ENCODE data around the gene RFESD.

RFESD gene

DNA sequence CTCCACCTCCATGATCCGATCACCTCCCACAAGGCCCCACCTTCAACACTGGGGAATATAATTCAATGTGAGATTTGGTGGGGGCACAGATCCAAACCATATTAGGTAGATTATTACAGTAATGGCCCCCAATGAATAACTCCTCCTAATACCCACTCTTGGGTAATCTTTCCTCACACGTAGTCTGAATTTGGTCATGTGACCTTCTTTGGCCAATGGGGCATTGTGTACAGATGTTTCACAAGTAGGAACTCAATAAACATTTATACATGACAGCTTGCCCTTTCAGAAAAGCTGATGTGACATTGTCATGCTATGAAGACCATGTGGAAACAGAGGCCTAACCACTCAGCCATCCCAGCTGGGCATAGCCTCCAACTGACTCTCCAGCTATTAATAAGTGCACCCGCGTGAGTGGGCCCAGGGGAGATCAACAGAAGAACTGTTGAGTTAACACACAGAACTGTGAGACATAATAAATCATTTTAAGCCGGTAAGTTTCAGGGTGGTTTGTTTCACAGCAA, 16.1 kb upstream of the RFESD start:
- TF ChIP-seq, protein P1, sequence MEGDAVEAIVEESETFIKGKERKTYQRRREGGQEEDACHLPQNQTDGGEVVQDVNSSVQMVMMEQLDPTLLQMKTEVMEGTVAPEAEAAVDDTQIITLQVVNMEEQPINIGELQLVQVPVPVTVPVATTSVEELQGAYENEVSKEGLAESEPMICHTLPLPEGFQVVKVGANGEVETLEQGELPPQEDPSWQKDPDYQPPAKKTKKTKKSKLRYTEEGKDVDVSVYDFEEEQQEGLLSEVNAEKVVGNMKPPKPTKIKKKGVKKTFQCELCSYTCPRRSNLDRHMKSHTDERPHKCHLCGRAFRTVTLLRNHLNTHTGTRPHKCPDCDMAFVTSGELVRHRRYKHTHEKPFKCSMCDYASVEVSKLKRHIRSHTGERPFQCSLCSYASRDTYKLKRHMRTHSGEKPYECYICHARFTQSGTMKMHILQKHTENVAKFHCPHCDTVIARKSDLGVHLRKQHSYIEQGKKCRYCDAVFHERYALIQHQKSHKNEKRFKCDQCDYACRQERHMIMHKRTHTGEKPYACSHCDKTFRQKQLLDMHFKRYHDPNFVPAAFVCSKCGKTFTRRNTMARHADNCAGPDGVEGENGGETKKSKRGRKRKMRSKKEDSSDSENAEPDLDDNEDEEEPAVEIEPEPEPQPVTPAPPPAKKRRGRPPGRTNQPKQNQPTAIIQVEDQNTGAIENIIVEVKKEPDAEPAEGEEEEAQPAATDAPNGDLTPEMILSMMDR (IDR thresholded peaks at IDR 0.05) = no peak

DNA sequence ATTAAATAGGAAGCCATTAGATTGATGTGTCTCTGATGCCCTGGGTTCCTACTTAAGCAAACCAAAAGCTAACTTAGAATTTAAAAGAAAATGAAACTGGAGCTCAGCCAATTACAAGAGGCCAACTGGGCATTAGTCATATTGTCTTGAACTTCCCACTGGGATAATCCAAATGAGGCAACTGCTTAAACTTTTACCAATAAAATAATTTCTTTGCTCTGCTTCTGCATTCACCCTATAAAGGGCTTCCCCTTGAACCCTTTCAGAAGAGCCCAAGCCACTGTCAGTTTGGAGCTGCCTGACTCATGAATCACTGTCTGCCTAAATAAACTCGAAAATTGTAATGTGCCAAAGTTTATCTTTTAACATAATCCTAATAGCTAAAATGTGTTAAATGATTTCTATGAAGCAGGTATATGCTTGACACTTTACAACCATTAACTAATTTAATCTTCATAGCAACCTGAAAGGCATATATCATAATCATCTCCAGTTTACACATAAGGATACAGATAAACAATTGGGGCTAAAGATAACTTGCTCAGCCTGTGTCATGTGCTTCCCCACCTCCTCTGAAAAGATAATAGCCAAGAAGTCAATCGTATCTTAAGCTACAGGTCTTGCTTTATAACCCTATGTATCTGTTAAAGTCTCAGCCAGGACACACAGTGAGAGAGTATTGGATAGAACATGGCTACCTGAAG, 15.2 kb upstream of the RFESD start:
- TF ChIP-seq, protein P1 (IDR thresholded peaks at IDR 0.05) = no peak

DNA sequence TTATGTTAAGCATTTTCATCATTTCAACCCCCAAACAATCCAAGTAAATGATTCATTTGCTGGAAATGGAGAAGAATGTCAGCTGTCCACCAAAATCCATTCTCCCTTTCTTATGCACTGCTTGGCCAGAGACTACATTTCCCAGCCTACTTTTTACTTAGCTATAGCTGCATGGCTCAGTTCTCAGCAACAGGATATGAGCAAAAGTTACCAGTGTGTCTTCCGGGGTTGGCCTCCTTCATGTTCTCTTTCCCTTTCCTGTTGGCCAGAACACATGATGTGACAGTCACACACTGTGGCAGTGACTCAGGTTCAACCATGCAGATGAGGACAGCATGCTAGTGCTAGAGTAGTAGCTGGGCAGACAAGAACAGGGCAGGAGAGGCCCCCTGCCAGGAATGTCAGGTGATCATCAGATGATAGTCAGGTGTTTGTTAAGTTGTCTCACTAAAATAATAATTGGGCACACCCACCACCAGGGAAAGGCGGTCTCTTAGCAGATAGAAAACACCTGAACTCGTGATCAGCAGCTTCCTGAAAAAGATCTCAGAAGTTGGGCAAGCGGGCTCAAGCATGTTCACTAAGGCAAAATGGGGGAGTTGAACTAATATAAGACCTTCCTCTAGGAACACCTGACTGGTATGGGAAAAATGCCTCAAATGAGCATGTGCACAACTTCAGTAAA, 14.4 kb upstream of the RFESD start:
- TF ChIP-seq, protein P1 (IDR thresholded peaks at IDR 0.05) = no peak

DNA sequence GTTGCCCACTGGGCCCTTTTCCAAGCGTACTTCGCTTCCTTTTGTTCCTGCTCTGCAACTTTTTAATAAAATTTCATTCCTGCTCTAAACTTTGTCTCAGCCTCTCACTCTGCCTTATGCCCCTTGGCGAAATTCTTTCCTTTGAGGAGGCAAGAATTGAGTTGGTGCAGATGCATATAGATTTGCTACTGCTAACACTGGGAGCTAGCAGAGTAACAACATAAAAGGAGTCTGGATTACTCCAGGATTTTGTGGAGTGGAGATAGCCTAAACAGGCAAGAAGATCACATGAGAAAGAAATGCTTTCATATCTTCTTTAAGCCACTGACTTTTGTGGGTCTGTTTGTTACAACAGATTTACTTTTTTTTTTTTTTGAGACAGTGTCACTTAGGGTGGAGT, 12.9 kb upstream of the RFESD start:
- TF ChIP-seq, protein P1 (IDR thresholded peaks at IDR 0.05) = no peak

DNA sequence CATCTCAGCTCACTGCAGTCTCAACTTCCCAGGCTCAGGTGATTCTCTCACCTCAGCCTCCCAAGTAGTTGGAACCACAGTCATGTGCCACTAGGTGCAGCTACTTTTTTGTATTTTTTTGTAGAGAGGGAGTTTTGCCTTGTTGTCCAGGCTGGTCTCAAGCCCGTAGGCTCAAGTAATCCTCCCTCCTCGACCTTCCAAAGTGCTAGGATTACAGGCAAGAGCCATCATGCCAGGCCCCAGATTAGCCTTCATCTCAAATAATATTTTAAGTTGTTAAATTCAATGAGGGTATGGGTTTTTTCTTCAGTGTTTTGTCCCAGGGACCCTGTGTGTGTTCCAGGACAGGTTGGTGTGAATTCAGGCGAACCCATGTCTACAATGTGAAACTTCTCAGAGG, 12.5 kb upstream of the RFESD start:
- TF ChIP-seq, protein P1 (IDR thresholded peaks at IDR 0.05) = no peak

DNA sequence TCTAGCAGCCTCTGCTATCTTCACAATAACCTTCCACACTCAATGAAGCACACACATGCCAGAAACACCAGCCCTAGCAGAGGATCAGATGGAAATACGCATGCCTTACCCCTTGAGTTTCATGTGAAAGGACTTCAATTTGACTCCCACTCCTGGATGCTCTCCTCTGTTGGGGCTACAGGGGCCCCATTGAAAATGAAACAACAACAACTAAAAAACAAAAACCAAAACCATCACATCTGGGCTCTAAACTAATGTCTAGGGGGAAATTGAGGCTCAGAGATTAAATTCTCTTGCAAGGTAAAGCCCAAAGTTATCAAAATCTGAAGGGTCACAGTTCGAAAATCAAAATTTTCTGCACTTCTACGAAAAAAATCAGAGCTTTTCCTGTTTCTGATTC, 7.9 kb upstream of the RFESD start:
- TF ChIP-seq, protein P1 (IDR thresholded peaks at IDR 0.05) = no peak

DNA sequence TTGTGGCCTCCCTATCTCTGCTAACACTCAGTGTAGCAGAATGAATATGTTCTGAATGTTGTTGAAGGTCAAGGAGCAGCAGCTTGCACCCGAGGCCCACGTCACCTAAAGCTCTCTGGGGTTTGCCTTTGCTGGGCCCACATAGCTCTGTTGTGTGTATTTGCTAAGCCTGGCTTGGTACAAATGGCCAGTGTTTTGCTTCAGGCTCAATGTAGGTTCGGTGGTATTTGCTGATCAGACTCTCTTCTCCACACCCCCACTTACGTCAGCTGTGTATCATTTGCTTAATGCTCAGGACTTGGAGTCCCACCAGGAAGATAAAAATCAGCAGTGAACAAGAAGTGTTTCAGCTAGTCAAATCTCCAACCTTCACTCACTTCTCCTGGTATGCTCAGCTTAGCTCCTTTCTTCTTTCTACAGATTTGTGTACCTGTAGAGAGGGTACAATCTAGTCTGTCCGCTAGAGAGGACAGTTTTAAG, 4.8 kb upstream of the RFESD start:
- TF ChIP-seq, protein P1 (IDR thresholded peaks at IDR 0.05) = no peak

All from LNCAP (cell line).